HEK293 (cell line): ENCODE results near the gene LOX.

Source experiments
- ATF2 ChIP-seq: fragments of 450-650 bp; formaldehyde crosslinking; IDR thresholded peaks from 2 replicates; pipeline ENCODE4 v1.5.1; 2016; ENCODE audit warnings: missing biosample characterization, missing genetic modification characterization, low read depth
- CTCF ChIP-seq: fragments of 450-650 bp; formaldehyde crosslinking; IDR thresholded peaks from 2 replicates; pipeline ENCODE4 v1.5.1; 2016; ENCODE audit warnings: missing biosample characterization, missing genetic modification characterization
- PRDM1 ChIP-seq: fragments of 450-650 bp; formaldehyde crosslinking; IDR thresholded peaks from 2 replicates; pipeline ENCODE4; 2016; ENCODE audit warnings: missing biosample characterization, missing genetic modification characterization
- REST ChIP-seq: fragments of 450-650 bp; formaldehyde crosslinking; IDR thresholded peaks from 2 replicates; pipeline ENCODE4 v1.5.1; 2016; ENCODE audit warnings: missing biosample characterization, missing genetic modification characterization
- SETDB1 ChIP-seq: IDR thresholded peaks from one replicate; pipeline ENCODE4 v1.6.1; 2017; ENCODE audit warnings: mild to moderate bottlenecking, low read length, moderate library complexity, mixed read lengths; ENCODE audit not compliant: insufficient read length
- YY1 ChIP-seq: fragments of 450-650 bp; formaldehyde crosslinking; IDR thresholded peaks from 2 replicates; pipeline ENCODE4 v1.5.1; 2018; ENCODE audit warnings: missing biosample characterization, missing genetic modification characterization
- ZFP3 ChIP-seq: fragments of 450-650 bp; formaldehyde crosslinking; IDR thresholded peaks from 2 replicates; pipeline ENCODE4 v1.5.1; 2016; ENCODE audit warnings: low read depth, missing biosample characterization, missing genetic modification characterization
- ZNF157 ChIP-seq: fragments of 450-650 bp; formaldehyde crosslinking; IDR thresholded peaks from 2 replicates; pipeline ENCODE4 v1.5.1; 2016; ENCODE audit warnings: missing biosample characterization, missing genetic modification characterization
- ZNF16 ChIP-seq: fragments of 450-650 bp; formaldehyde crosslinking; IDR thresholded peaks from 2 replicates; pipeline ENCODE4 v1.5.1; 2016; ENCODE audit warnings: low read depth, missing biosample characterization, missing genetic modification characterization
- ZNF341 ChIP-seq: fragments of 450-650 bp; formaldehyde crosslinking; IDR thresholded peaks from 2 replicates; pipeline ENCODE4; 2016; ENCODE audit warnings: low read depth, missing biosample characterization, missing genetic modification characterization
- ZNF416 ChIP-seq: fragments of 450-650 bp; formaldehyde crosslinking; IDR thresholded peaks from 2 replicates; pipeline ENCODE4 v1.5.1; 2016; ENCODE audit warnings: missing biosample characterization, missing genetic modification characterization
- ZNF792 ChIP-seq: fragments of 450-650 bp; formaldehyde crosslinking; IDR thresholded peaks from 2 replicates; pipeline ENCODE4 v1.5.1; 2016; ENCODE audit warnings: missing biosample characterization, missing genetic modification characterization

GRCh38 chr5:122035913-122036312 is 42.1 kb downstream of the LOX start:
- TF ChIP-seq CTCF (tag by site-specific recombination) (no peak), ZFP3 (tag by site-specific recombination) (no peak), ZNF157 (tag by site-specific recombination) (no peak), PRDM1 (no peak), ATF2 (tag by site-specific recombination) (no peak), YY1 (tag by site-specific recombination) (no peak), REST (tag by site-specific recombination) (no peak), ZNF341 (tag by site-specific recombination) (no peak), ZNF792 (no peak), ZNF416 (tag by site-specific recombination) (no peak), SETDB1 (no peak), ZNF16 (no peak)
